Lower leg skin (tissue), 3 donors: ENCODE data around the gene SAMD10.

Experiments used
- CTCF ChIP-seq, 3 donors: fragments of 450-650 bp; IDR thresholded peaks; one replicate each; pipeline ENCODE4 v1.5.1; 2016; ENCODE audit warnings: antibody characterized with exemption in 3 of 3, mild to moderate bottlenecking in 3 of 3, moderate library complexity in 2 of 3
- POLR2A ChIP-seq, 2 donors: fragments of 450-650 bp; IDR thresholded peaks; one replicate each; pipeline ENCODE4 v1.6.1; 2016 to 2017; ENCODE audit warnings: antibody characterized with exemption in 2 of 2, mild to moderate bottlenecking in 1 of 2, moderate library complexity in 1 of 2

DNA sequence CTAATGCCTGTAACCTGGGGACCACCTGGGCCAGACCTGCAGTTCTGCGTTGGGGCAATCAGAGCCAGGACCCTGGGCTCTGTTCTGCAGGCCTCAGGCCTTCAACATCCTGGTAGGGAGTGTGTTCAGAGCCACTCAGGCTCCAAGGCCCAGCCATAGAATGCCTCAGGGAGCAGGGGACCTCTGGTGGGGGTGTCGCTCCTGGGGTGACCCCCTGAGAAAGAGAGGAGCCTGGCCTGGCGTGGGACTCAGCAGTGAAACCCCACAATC, 35.7 kb downstream of the SAMD10 start:
- TF ChIP-seq POLR2A (IDR thresholded peaks at IDR 0.05) (no peak), CTCF (IDR thresholded peaks at IDR 0.05) (no peak)
